CD8-positive, alpha-beta memory T cell (primary cell): ENCODE results near the gene CLEC3B. TPM values are rescaled to one million over a fixed set of nuclear protein-coding genes. Genes with fewer than 3 reads are reported as not detected.

Experiments used
- CTCF ChIA-PET: fragments of 350-600 bp; sonication (Branson Sonifier 250); formaldehyde crosslinking; loops from one replicate; lab custom pipeline; 2021; ENCODE audit warnings: antibody characterized with exemption; lab: Charles Lee
- POLR2A ChIA-PET: fragments of 350-600 bp; sonication (Branson Sonifier 250); formaldehyde crosslinking; loops from one replicate; lab custom pipeline; 2021; ENCODE audit warnings: antibody characterized with exemption; lab: Charles Lee
- DNase-seq, 5 donors: peaks; one replicate each; pipeline versions ENCODE4 v3.0.0 to v3.0.0-alpha.2; 2020 to 2022; ENCODE audit warnings: mixed read lengths in 1 of 5
- H3K27ac ChIP-seq: one replicate; pipeline ENCODE4 v1.7.0; 2013; ENCODE audit warnings: low read depth, mild to moderate bottlenecking, low read length, moderate library complexity
- H3K27me3 ChIP-seq: 2 replicates; pipeline ENCODE4 v1.7.0; 2013; ENCODE audit warnings: low read length, mild to moderate bottlenecking; ENCODE audit not compliant: insufficient read depth, poor library complexity, severe bottlenecking
- H3K36me3 ChIP-seq: 2 replicates; pipeline ENCODE4 v1.7.0; 2013; ENCODE audit warnings: mild to moderate bottlenecking, low read length, moderate library complexity; ENCODE audit not compliant: insufficient read depth
- H3K4me1 ChIP-seq: 2 replicates; pipeline ENCODE4 v1.7.0; 2013; ENCODE audit warnings: mild to moderate bottlenecking, low read length, moderate library complexity; ENCODE audit not compliant: insufficient read depth
- H3K4me3 ChIP-seq: 2 replicates; pipeline ENCODE4 v1.7.0; 2013; ENCODE audit warnings: mild to moderate bottlenecking, low read length
- H3K9me3 ChIP-seq: 2 replicates; pipeline ENCODE4 v1.7.0; 2013; ENCODE audit warnings: mild to moderate bottlenecking, low read length
- H3K27ac Mint-ChIP-seq, 8 donors: one replicate each; pipeline ENCODE4 v1.8.0; 2020 to 2021; ENCODE audit warnings: mixed read lengths in 8 of 8, mild to moderate bottlenecking in 6 of 8, inconsistent platforms in 3 of 8, moderate library complexity in 3 of 8
- H3K27me3 Mint-ChIP-seq, 2 donors: one replicate each; pipeline ENCODE4 v1.8.0; 2020 to 2021; ENCODE audit warnings: mixed read lengths in 2 of 2, mild to moderate bottlenecking in 1 of 2, moderate library complexity in 1 of 2
- H3K36me3 Mint-ChIP-seq, 3 donors: one replicate each; pipeline ENCODE4 v1.8.0; 2020 to 2021; ENCODE audit warnings: mixed read lengths in 3 of 3, inconsistent platforms in 1 of 3, mild to moderate bottlenecking in 1 of 3
- H3K4me1 Mint-ChIP-seq, 3 donors: one replicate each; pipeline ENCODE4 v1.8.0; 2020 to 2021; ENCODE audit warnings: mixed read lengths in 3 of 3, inconsistent platforms in 1 of 3, mild to moderate bottlenecking in 1 of 3
- H3K4me3 Mint-ChIP-seq, 7 donors: one replicate each; pipeline ENCODE4 v1.8.0; 2020 to 2021; ENCODE audit warnings: mixed read lengths in 7 of 7, mild to moderate bottlenecking in 6 of 7, moderate library complexity in 4 of 7, inconsistent platforms in 2 of 7
- H3K9me3 Mint-ChIP-seq, 5 donors: one replicate each; pipeline ENCODE4 v1.8.0; 2020 to 2022; ENCODE audit warnings: mixed read lengths in 5 of 5, mild to moderate bottlenecking in 3 of 5, moderate library complexity in 2 of 5, inconsistent platforms in 1 of 5
- polyA plus RNA-seq: library from polyadenylated mRNA; unstranded; fragments of 300-500 nt; fragmentation: Illumina TruSeq; gene quantifications from one replicate; pipeline ENCODE4 v1.2.3, GENCODE V29; 2021
- total RNA-seq, 2 experiments: library from RNA; stranded (reverse); gene quantifications; one replicate each; pipeline ENCODE4 v1.2.3, GENCODE V29; 2021

Gene CLEC3B
- total and polyA plus RNA-seq, 3 experiments from 2014 or later = 0.24 TPM; not detected in 2

DNA sequence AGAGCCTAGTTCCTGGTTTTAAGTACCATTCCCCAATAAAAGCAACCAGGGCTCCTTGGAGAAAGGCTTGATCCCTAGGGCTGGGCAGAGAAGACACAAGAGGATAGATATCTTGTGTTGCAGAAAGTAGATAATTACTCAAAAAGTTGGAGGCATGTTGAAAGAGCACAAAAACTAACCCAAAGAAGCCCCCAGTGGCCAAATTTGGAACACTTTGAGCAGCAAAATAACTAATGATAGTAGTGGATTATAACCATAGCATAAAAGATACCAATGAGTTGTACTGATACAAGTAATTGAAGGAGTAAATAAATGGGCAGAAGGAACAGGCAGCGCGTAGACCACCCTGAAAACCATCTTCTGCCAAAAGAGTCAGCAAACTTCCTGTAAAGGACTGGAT, 38.0 kb upstream of the CLEC3B start:
- H3K36me3 Mint-ChIP-seq = peaks cover 3 to 53% (median 9%) of the 10 kb centered on the region in 3 donors
- CTCF ChIA-PET = interaction anchor here (0.9 to 1.3 kb wide), 4 partner anchors 10 to 33 kb away, joined by 3 read pairs; no protein-coding TSS in a partner anchor
- no peaks in the 10 kb centered on the region for H3K27me3 Mint-ChIP-seq
- DNase-seq = no peak
- Histone ChIP-seq H3K4me1 (peaks cover 45% of the 10 kb centered on the region), H3K4me3 (no peak overlapping the region), H3K27me3 (no peaks in the 10 kb centered on the region), H3K27ac (no peak overlapping the region), H3K36me3 (peaks cover 19% of the 10 kb centered on the region), H3K9me3 (no peaks in the 10 kb centered on the region)
- no peak overlapping the region for H3K4me3 Mint-ChIP-seq
- peak overlapping the region in 2 of 8 donors; percentile 3 to 59 for H3K27ac Mint-ChIP-seq
- POLR2A ChIA-PET = no interaction called here
- H3K9me3 Mint-ChIP-seq = no peaks in the 10 kb centered on the region
- peaks cover 39 to 80% (median 69%) of the 10 kb centered on the region in 3 donors for H3K4me1 Mint-ChIP-seq

DNA sequence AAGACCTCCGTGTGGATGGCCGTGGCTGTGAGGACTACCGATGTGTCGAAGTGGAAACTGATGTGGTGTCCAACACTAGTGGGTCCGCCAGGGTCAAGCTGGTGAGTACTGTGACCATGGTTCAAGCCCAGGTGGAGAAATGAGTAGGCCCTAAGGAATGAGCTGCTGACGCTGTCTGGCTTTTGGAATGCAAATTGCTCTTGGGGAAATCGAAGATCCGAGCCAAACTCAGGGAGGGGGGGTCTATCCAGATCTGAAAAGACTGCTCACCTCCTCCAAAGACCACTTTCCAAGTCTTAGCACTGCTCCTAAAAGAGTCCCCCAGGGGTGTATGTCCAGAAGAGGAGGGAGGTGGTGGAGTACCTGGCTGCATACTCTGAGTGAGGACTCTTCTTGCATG, 37.0 kb upstream of the CLEC3B start:
- Mint-ChIP-seq H3K27ac (peak overlapping the region in 1 of 8 donors; percentile 61), H3K9me3 (no peaks in the 10 kb centered on the region), H3K4me3 (no peak overlapping the region), H3K36me3 (peaks cover 3 to 62% (median 9%) of the 10 kb centered on the region in 3 donors), H3K27me3 (no peaks in the 10 kb centered on the region), H3K4me1 (peaks cover 29 to 78% (median 61%) of the 10 kb centered on the region in 3 donors)
- ChIA-PET POLR2A (no interaction called here), CTCF (interaction anchor here (1.0 to 1.1 kb wide), 3 partner anchors 11 to 51 kb away, joined by 3 read pairs; no protein-coding TSS in a partner anchor)
- H3K36me3 ChIP-seq = peaks cover 19% of the 10 kb centered on the region
- H3K4me3 ChIP-seq = no peak overlapping the region
- DNase-seq = no peak
- H3K4me1 ChIP-seq = peaks cover 34% of the 10 kb centered on the region
- no peaks in the 10 kb centered on the region for H3K27me3 ChIP-seq
- H3K27ac ChIP-seq = no peak overlapping the region
- no peaks in the 10 kb centered on the region for H3K9me3 ChIP-seq

GRCh38 chr3:44989636-44990373, 36.3 kb upstream of the CLEC3B start:
- Histone ChIP-seq H3K4me1 (peaks cover 29% of the 10 kb centered on the region), H3K4me3 (no peak overlapping the region), H3K27me3 (no peaks in the 10 kb centered on the region), H3K27ac (no peak overlapping the region), H3K9me3 (no peaks in the 10 kb centered on the region), H3K36me3 (peaks cover 19% of the 10 kb centered on the region)
- CTCF ChIA-PET = interaction anchor here (1.0 kb wide), 1 partner anchor 51 kb away, joined by 3 read pairs; no protein-coding TSS in a partner anchor
- POLR2A ChIA-PET = no interaction called here
- Mint-ChIP-seq H3K27ac (no peak overlapping the region), H3K4me3 (no peak overlapping the region), H3K9me3 (no peaks in the 10 kb centered on the region), H3K36me3 (peaks cover 3 to 67% (median 9%) of the 10 kb centered on the region in 3 donors), H3K4me1 (peaks cover 28 to 72% (median 54%) of the 10 kb centered on the region in 3 donors), H3K27me3 (no peaks in the 10 kb centered on the region)
- no peak for DNase-seq

GRCh38 chr3:44991326-44991725, 34.8 kb upstream of the CLEC3B start:
- H3K4me1 Mint-ChIP-seq = peaks cover 25 to 67% (median 47%) of the 10 kb centered on the region in 3 donors

DNA sequence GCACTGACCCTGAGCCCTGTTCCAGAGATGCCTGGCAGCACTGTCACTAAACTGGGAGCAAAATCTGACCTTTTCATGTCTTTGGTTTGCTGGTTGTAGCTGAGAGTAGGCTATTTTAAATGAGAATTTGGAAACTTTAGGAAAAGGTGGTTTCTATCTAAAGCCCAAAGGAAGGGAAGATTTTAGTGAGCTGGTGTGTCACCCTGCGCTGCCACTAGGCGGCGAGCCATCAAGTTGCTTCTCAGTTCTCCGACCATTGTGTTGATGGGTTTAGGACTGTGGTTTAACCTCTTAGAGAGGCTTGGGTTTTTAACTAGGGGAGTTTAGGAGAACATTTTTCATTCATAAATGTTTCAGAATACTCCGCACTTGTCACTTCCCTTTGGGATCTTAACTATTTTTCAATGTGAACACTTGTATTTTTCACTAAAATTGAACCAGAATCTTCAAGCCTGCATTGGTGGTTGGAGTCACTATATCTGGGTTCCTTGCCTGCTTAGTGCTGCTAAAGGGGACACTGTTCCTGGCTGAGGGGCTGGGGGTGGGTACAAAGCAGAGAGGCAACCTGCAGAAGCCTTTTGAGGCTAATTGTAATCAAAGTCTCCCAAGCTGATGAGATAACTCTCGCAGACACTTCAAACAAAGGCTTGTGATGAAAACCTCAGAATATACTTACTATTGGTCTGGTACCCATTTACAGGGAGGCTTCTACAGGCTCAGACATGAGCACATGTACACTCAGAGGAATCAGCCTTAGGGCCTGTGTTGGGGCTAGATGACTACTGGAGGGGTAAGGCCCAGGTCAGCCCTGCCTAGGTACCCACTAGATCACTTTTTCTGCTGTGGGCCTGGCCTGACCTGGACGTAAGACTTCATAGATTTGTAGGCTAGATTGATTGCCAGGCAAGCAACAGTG, 33.3 kb upstream of the CLEC3B start:
- H3K4me3 Mint-ChIP-seq = no peak overlapping the region
- peaks cover 21 to 62% (median 43%) of the 10 kb centered on the region in 3 donors for H3K4me1 Mint-ChIP-seq
- no peaks in the 10 kb centered on the region for H3K9me3 Mint-ChIP-seq

More at GRCh38 chr3:44991326-44991725, 34.8 kb upstream of the CLEC3B start:
- H3K27me3 ChIP-seq = no peaks in the 10 kb centered on the region
- H3K9me3 Mint-ChIP-seq = no peaks in the 10 kb centered on the region
- peaks cover 19% of the 10 kb centered on the region for H3K36me3 ChIP-seq
- H3K27me3 Mint-ChIP-seq = no peaks in the 10 kb centered on the region
- no peak overlapping the region for H3K4me3 ChIP-seq
- no peak overlapping the region for H3K27ac ChIP-seq
- CTCF ChIA-PET = interaction anchor here (1.4 to 3.0 kb wide), 2 partner anchors 10 to 14 kb away, joined by 5 to 13 read pairs; partner anchors contain the start of genes EXOSC7 and ZDHHC3
- peak overlapping the region in 5 of 8 donors; percentile 7 to 42 (median 21) for H3K27ac Mint-ChIP-seq
- peaks cover 3 to 73% (median 5%) of the 10 kb centered on the region in 3 donors for H3K36me3 Mint-ChIP-seq
- no peaks in the 10 kb centered on the region for H3K9me3 ChIP-seq
- H3K4me3 Mint-ChIP-seq = no peak overlapping the region
- POLR2A ChIA-PET = no interaction called here
- peak in 1 of 5 donors; percentile 22 for DNase-seq
- H3K4me1 ChIP-seq = peaks cover 26% of the 10 kb centered on the region

GRCh38 chr3:44993471-44994205, 32.5 kb upstream of the CLEC3B start:
- Histone ChIP-seq H3K27ac (no peak overlapping the region), H3K27me3 (no peaks in the 10 kb centered on the region), H3K36me3 (peaks cover 25% of the 10 kb centered on the region), H3K9me3 (no peaks in the 10 kb centered on the region), H3K4me1 (peaks cover 26% of the 10 kb centered on the region), H3K4me3 (no peak overlapping the region)
- Mint-ChIP-seq H3K27ac (peak overlapping the region in 3 of 8 donors; percentile 47 to 73 (median 66)), H3K4me1 (peaks cover 17 to 54% (median 36%) of the 10 kb centered on the region in 3 donors), H3K27me3 (no peaks in the 10 kb centered on the region), H3K4me3 (no peak overlapping the region), H3K9me3 (no peaks in the 10 kb centered on the region), H3K36me3 (peaks cover 3 to 90% (median 4%) of the 10 kb centered on the region in 3 donors)
- CTCF ChIA-PET = interaction anchor here (0.7 to 3.0 kb wide), 4 partner anchors 9 to 230 kb away, joined by 3 to 13 read pairs (median 4); partner anchors contain the start of genes EXOSC7 and ZDHHC3
- no peak for DNase-seq
- POLR2A ChIA-PET = no interaction called here

More for the DNA sequence above, 33.3 kb upstream of the CLEC3B start:
- H3K36me3 ChIP-seq = peaks cover 25% of the 10 kb centered on the region
- no peak for DNase-seq
- H3K9me3 ChIP-seq = no peaks in the 10 kb centered on the region
- no peaks in the 10 kb centered on the region for H3K27me3 Mint-ChIP-seq
- peaks cover 26% of the 10 kb centered on the region for H3K4me1 ChIP-seq
- H3K36me3 Mint-ChIP-seq = peaks cover 3 to 84% (median 4%) of the 10 kb centered on the region in 3 donors
- no peaks in the 10 kb centered on the region for H3K27me3 ChIP-seq
- POLR2A ChIA-PET = no interaction called here
- CTCF ChIA-PET = interaction anchor here (0.7 to 3.0 kb wide), 6 partner anchors 9 to 20 kb away, joined by 3 to 13 read pairs (median 4); partner anchors contain the start of genes EXOSC7 and ZDHHC3
- H3K27ac Mint-ChIP-seq = peak overlapping the region in 4 of 8 donors; percentile 19 to 73 (median 56)
- no peak overlapping the region for H3K27ac ChIP-seq
- no peak overlapping the region for H3K4me3 ChIP-seq

- no peak for DNase-seq
- H3K27me3 Mint-ChIP-seq = no peaks in the 10 kb centered on the region
- no peaks in the 10 kb centered on the region for H3K9me3 Mint-ChIP-seq
- Histone ChIP-seq H3K4me1 (peaks cover 26% of the 10 kb centered on the region), H3K36me3 (peaks cover 17% of the 10 kb centered on the region), H3K27me3 (no peaks in the 10 kb centered on the region), H3K27ac (no peak overlapping the region), H3K4me3 (no peak overlapping the region), H3K9me3 (no peaks in the 10 kb centered on the region)
- H3K4me3 Mint-ChIP-seq = no peak overlapping the region
- peaks cover 17 to 42% (median 31%) of the 10 kb centered on the region in 3 donors for H3K4me1 Mint-ChIP-seq
- peaks cover 3 to 90% (median 11%) of the 10 kb centered on the region in 3 donors for H3K36me3 Mint-ChIP-seq
- CTCF ChIA-PET = no interaction called here
- POLR2A ChIA-PET = no interaction called here
- peak overlapping the region in 1 of 8 donors; percentile 75 for H3K27ac Mint-ChIP-seq
Observed at GRCh38 chr3:44995142-44995770, 30.8 kb upstream of the CLEC3B start.
